ENCODE measurements around the gene ACAA1. TPM values are rescaled to one million over a fixed set of nuclear protein-coding genes. Genes with fewer than 3 reads are reported as not detected.
A peak's percentile ranks its signal among the peaks of the same experiment; 100 is the strongest.

Gene ACAA1
- total RNA-seq, 4 donors from 2014 or later: 123 to 278 (median 204) TPM

DNA sequence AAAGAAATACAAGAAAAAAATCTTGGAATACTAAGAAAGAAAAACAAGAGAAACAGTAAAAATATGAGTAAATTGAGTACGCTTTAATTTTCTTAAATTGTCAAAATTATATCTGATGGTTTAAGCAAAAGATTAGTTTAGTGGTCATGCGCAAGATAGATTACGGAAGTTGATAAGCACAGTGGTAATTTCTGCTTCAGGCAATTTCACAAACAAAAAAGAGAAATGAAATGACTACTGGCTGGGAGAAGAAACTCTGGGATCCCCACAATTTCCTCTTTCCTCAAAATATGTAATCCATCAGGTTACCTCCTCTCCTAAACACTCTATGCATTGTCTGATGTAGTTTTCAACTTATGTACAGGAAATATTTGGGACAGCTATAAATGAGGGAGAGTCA is 10.5 kb upstream of the ACAA1 start:
- TF ChIP-seq POLR2AphosphoS5 (IDR thresholded peaks at IDR 0.05): no peak
- no peak for TF ChIP-seq CTCF (IDR thresholded peaks at IDR 0.05)
- TF ChIP-seq POLR2A (IDR thresholded peaks at IDR 0.05): no peak
- TF ChIP-seq EP300 (IDR thresholded peaks at IDR 0.05; ENCODE audit: low read depth): no peak
- in situ Hi-C loops (cut with MboI; ENCODE audit: low pct_ligation_motif_present in 1 of 4, low pct_unique_long_range_greater_than_20kb in 1 of 4, low sequenced_read_pairs in 3 of 4): loop anchor here in 2 of 4 donors (25.0 kb wide), 2 partner anchors 315 to 340 kb away; partner anchors contain the start of genes ACVR2B (in 1 of the 2) and EXOG (in 1 of the 2)
- Histone ChIP-seq H3K4me1 (no peaks in the 10 kb centered on the region), H3K27ac (peak overlapping the region in 2 of 4 donors; percentile 14 to 29), H3K36me3 (no peaks in the 10 kb centered on the region), H3K9me3 (peaks cover 0 to 9% of the 10 kb centered on the region in 2 donors), H3K4me3 (no peak overlapping the region), H3K27me3 (no peaks in the 10 kb centered on the region)
- DNase-seq: no peak
- intact Hi-C loops (cut with DNase I; ENCODE audit: low total_unique reads): no loop called here
- WGBS, 2 donors (ENCODE audit: low coverage in 1 of 2): 90 to 92% methylated on average over 3 of the region's 3 CpGs

GRCh38 chr3:38146504-38146903 is 9.6 kb upstream of the ACAA1 start:
- in situ Hi-C loops (cut with MboI; ENCODE audit: low pct_ligation_motif_present in 1 of 4, low pct_unique_long_range_greater_than_20kb in 1 of 4, low sequenced_read_pairs in 3 of 4): loop anchor here in 2 of 4 donors (25.0 kb wide), 2 partner anchors 316 to 341 kb away; partner anchors contain the start of genes ACVR2B (in 1 of the 2) and EXOG (in 1 of the 2)
- 91 to 93% methylated on average over 2 of the region's 2 CpGs for WGBS, 2 donors (ENCODE audit: low coverage in 1 of 2)

DNA sequence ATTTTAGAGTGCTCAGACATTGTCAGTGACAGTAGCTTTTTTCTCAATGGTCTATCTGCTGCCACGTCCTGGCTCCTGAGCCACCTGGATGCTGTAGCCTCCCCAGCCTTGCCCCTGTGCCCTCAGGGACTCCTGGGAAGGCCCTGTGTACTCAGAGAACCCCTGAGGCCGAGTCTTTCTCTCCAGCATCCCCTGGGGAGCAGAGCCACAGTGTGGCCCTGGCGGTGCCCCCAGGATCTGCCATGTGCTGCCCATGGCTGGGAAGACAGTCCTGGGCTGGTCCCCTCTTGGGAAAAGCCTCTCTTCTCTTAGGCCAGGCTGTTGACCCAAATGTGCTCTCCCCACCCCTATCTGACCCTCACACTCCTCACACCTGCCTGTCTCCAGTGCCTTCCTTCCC is 6.6 kb upstream of the ACAA1 start:
- Histone ChIP-seq H3K4me3 (no peak overlapping the region), H3K4me1 (peaks cover 9 to 15% (median 11%) of the 10 kb centered on the region in 4 donors), H3K27ac (no peak overlapping the region), H3K36me3 (peaks cover 0 to 9% (median 3%) of the 10 kb centered on the region in 4 donors), H3K27me3 (no peaks in the 10 kb centered on the region), H3K9me3 (peaks cover 0 to 9% of the 10 kb centered on the region in 2 donors)
- 80 to 84% methylated on average over 1 to 3 of the region's 3 CpGs for WGBS, 2 donors (ENCODE audit: low coverage in 1 of 2)
- intact Hi-C loops (cut with DNase I; ENCODE audit: low total_unique reads) (no loop called here), in situ Hi-C loops (cut with MboI; ENCODE audit: low pct_ligation_motif_present in 1 of 4, low pct_unique_long_range_greater_than_20kb in 1 of 4, low sequenced_read_pairs in 3 of 4) (loop anchor here in 2 of 4 donors (25.0 kb wide), 2 partner anchors 319 to 344 kb away; partner anchors contain the start of genes ACVR2B (in 1 of the 2) and EXOG (in 1 of the 2))
- no peak for DNase-seq
- TF ChIP-seq CTCF (IDR thresholded peaks at IDR 0.05) (no peak), EP300 (IDR thresholded peaks at IDR 0.05; ENCODE audit: low read depth) (no peak), POLR2A (IDR thresholded peaks at IDR 0.05) (no peak), POLR2AphosphoS5 (IDR thresholded peaks at IDR 0.05) (no peak)

More at GRCh38 chr3:38146504-38146903, 9.6 kb upstream of the ACAA1 start:
- peaks cover 0 to 9% of the 10 kb centered on the region in 2 donors for H3K9me3 ChIP-seq
- no peak for DNase-seq
- TF ChIP-seq POLR2AphosphoS5 (IDR thresholded peaks at IDR 0.05) (no peak), EP300 (IDR thresholded peaks at IDR 0.05; ENCODE audit: low read depth) (no peak), POLR2A (IDR thresholded peaks at IDR 0.05) (no peak), CTCF (IDR thresholded peaks at IDR 0.05) (no peak)
- H3K27me3 ChIP-seq: no peaks in the 10 kb centered on the region
- H3K4me1 ChIP-seq: no peaks in the 10 kb centered on the region
- intact Hi-C loops (cut with DNase I; ENCODE audit: low total_unique reads): no loop called here
- no peak overlapping the region for H3K4me3 ChIP-seq
- H3K27ac ChIP-seq: no peak overlapping the region
- peaks cover 0 to 6% (median 3%) of the 10 kb centered on the region in 4 donors for H3K36me3 ChIP-seq

- Histone ChIP-seq H3K9me3 (peaks cover 0 to 9% of the 10 kb centered on the region in 2 donors), H3K4me3 (no peak overlapping the region), H3K27me3 (no peaks in the 10 kb centered on the region), H3K27ac (no peak overlapping the region), H3K36me3 (peaks cover 0 to 9% (median 3%) of the 10 kb centered on the region in 4 donors), H3K4me1 (peaks cover 10 to 16% (median 14%) of the 10 kb centered on the region in 4 donors)
- in situ Hi-C loops (cut with MboI; ENCODE audit: low pct_ligation_motif_present in 1 of 4, low pct_unique_long_range_greater_than_20kb in 1 of 4, low sequenced_read_pairs in 3 of 4): loop anchor here in 2 of 4 donors (25.0 kb wide), 2 partner anchors 319 to 344 kb away; partner anchors contain the start of genes ACVR2B (in 1 of the 2) and EXOG (in 1 of the 2)
- intact Hi-C loops (cut with DNase I; ENCODE audit: low total_unique reads): no loop called here
- no peak for DNase-seq
- whole genome bisulfite sequencing, 2 donors (ENCODE audit: low coverage in 1 of 2): 80 to 94% methylated on average over 1 of the region's 1 CpG
- no peak for TF ChIP-seq CTCF (IDR thresholded peaks at IDR 0.05)
- no peak for TF ChIP-seq EP300 (IDR thresholded peaks at IDR 0.05; ENCODE audit: low read depth)
- TF ChIP-seq POLR2AphosphoS5 (IDR thresholded peaks at IDR 0.05): no peak
- TF ChIP-seq POLR2A (IDR thresholded peaks at IDR 0.05): no peak
Measured at GRCh38 chr3:38142959-38143358, 6.0 kb upstream of the ACAA1 start.

Data from transverse colon (tissue), 4 donors.